Mucosa of descending colon (tissue), 3 donors: ENCODE data around the gene SORCS2. TPM values are rescaled to one million over a fixed set of nuclear protein-coding genes. Genes with fewer than 3 reads are reported as not detected.

Source experiments
- ATAC-seq: fragments of 200-7000 bp; cut with Tn5 transposase; one replicate; pipeline ENCODE4 v1.9.1; 2020; ENCODE audit warnings: mild to moderate bottlenecking, moderate library complexity
- DNase-seq, 3 donors: peaks; one replicate each; pipeline ENCODE4 v3.0.0-alpha.2; 2020
- H3K36me3 ChIP-seq: fragments of 200-600 bp; one replicate; pipeline ENCODE4 v1.8.0; 2021; ENCODE audit warnings: low read depth, mild to moderate bottlenecking
- H3K4me1 ChIP-seq: fragments of 200-600 bp; one replicate; pipeline ENCODE4 v1.8.0; 2021; ENCODE audit warnings: low read depth, mild to moderate bottlenecking
- H3K4me3 ChIP-seq: fragments of 200-600 bp; one replicate; pipeline ENCODE4 v1.8.0; 2021; ENCODE audit warnings: mild to moderate bottlenecking
- H3K9me3 ChIP-seq: fragments of 200-600 bp; one replicate; pipeline ENCODE4 v1.8.0; 2021; ENCODE audit warnings: mild to moderate bottlenecking
- CTCF ChIP-seq: fragments of 200-600 bp; IDR thresholded peaks from one replicate; pipeline ENCODE4 v1.8.0; 2022; ENCODE audit warnings: antibody characterized with exemption, mild to moderate bottlenecking
- intact Hi-C, 2 donors: fragments of 100-400 bp; cut with DNase I in 1 of 2; cut with micrococcal nuclease in 1 of 2; formaldehyde crosslinking; loops; one replicate each; pipeline versions ENCODE4 v1.11.0 to v1.11.1; 2022; cut with DNase I, micrococcal nuclease
- total RNA-seq, 3 donors: library from RNA; stranded (reverse); fragmentation: NEBNext Ultra II Directional in 2 of 3; extraction: Animal tissue kit (Norgen Biotek cat#: 25700) in 2 of 3; gene quantifications; one replicate each; pipeline versions ENCODE4 v1.2.1 to v1.2.4, GENCODE V29; 2021 to 2023
- donor health status: DM: no; HTN: no; CAD: no; lungs with moderate emphysema.
- donor health status: DM: no; HTN: no; CAD: no.
- donor health status: DM: no; HTN: yes; CAD: no.

The SORCS2 gene
- total RNA-seq, 3 donors from 2014 or later = 0.20 to 3.1 (median 1.5) TPM

- no peaks in the 10 kb centered on the region for H3K36me3 ChIP-seq
- DNase-seq = no peak
- no peak overlapping the region for H3K4me3 ChIP-seq
- ATAC-seq = no peak
- no peaks in the 10 kb centered on the region for H3K4me1 ChIP-seq
- TF ChIP-seq CTCF = no peak
- intact Hi-C loops = no loop called here
- H3K9me3 ChIP-seq = no peaks in the 10 kb centered on the region
Measured at GRCh38 chr4:7436256-7436655, 243.9 kb downstream of the SORCS2 start.

- intact Hi-C loops = no loop called here
- H3K4me1 ChIP-seq = no peaks in the 10 kb centered on the region
- H3K4me3 ChIP-seq = no peak overlapping the region
- no peak for TF ChIP-seq CTCF
- H3K36me3 ChIP-seq = no peaks in the 10 kb centered on the region
- DNase-seq = no peak
- no peak for ATAC-seq
- no peaks in the 10 kb centered on the region for H3K9me3 ChIP-seq
Measured at GRCh38 chr4:7439699-7440098, 247.4 kb downstream of the SORCS2 start.

- Histone ChIP-seq H3K4me3 (no peak overlapping the region), H3K4me1 (no peaks in the 10 kb centered on the region), H3K9me3 (no peaks in the 10 kb centered on the region), H3K36me3 (no peaks in the 10 kb centered on the region)
- DNase-seq = no peak
- TF ChIP-seq CTCF = no peak
- intact Hi-C loops = no loop called here
- ATAC-seq = no peak
Measured at GRCh38 chr4:7441201-7441600, 248.9 kb downstream of the SORCS2 start.

- ATAC-seq = no peak
Measured at GRCh38 chr4:7442574-7443162, 250.3 kb downstream of the SORCS2 start.

GRCh38 chr4:7444314-7444713 lies 252.0 kb downstream of the SORCS2 start:
- Histone ChIP-seq H3K4me3 (no peak overlapping the region), H3K9me3 (no peaks in the 10 kb centered on the region), H3K4me1 (no peaks in the 10 kb centered on the region), H3K36me3 (no peaks in the 10 kb centered on the region)
- ATAC-seq (no peak), DNase-seq (no peak)
- TF ChIP-seq CTCF = no peak
- intact Hi-C loops = no loop called here

More at GRCh38 chr4:7442574-7443162, 250.3 kb downstream of the SORCS2 start:
- no peak for DNase-seq
- Histone ChIP-seq H3K4me3 (no peak overlapping the region), H3K9me3 (no peaks in the 10 kb centered on the region), H3K4me1 (no peaks in the 10 kb centered on the region), H3K36me3 (no peaks in the 10 kb centered on the region)
- intact Hi-C loops = no loop called here
- TF ChIP-seq CTCF = no peak

- no peaks in the 10 kb centered on the region for H3K4me1 ChIP-seq
- intact Hi-C loops = no loop called here
- H3K36me3 ChIP-seq = no peaks in the 10 kb centered on the region
- no peaks in the 10 kb centered on the region for H3K9me3 ChIP-seq
- no peak for TF ChIP-seq CTCF
- DNase-seq (no peak), ATAC-seq (no peak)
- H3K4me3 ChIP-seq = no peak overlapping the region
Measured at GRCh38 chr4:7444731-7445130, 252.4 kb downstream of the SORCS2 start.
